Hematopoietic multipotent progenitor cell treated with erythropoietin and hydrocortisone succinate and interleukin-3 and kit ligand, for 17 days (in vitro differentiated cells): ENCODE results near the gene ZACN.
"Not testable (repeated sequence)": the region's sequence is repeated elsewhere in the genome, so short reads cannot be mapped to it uniquely, and the experiment has no call there.

Experiments
- DNase-seq: peaks from one replicate; pipeline ENCODE4 v3.0.0-alpha.2; 2015; ENCODE audit warnings: low spot score

Gene ZACN

GRCh38 chr17:76078860-76079534 is at the start of gene ZACN:
Gene ZACN, plus strand, starts transcription at chr17:76079182. Its CDS starts 83 bp downstream, at chr17:76079265.
- no peak for DNase-seq

DNA sequence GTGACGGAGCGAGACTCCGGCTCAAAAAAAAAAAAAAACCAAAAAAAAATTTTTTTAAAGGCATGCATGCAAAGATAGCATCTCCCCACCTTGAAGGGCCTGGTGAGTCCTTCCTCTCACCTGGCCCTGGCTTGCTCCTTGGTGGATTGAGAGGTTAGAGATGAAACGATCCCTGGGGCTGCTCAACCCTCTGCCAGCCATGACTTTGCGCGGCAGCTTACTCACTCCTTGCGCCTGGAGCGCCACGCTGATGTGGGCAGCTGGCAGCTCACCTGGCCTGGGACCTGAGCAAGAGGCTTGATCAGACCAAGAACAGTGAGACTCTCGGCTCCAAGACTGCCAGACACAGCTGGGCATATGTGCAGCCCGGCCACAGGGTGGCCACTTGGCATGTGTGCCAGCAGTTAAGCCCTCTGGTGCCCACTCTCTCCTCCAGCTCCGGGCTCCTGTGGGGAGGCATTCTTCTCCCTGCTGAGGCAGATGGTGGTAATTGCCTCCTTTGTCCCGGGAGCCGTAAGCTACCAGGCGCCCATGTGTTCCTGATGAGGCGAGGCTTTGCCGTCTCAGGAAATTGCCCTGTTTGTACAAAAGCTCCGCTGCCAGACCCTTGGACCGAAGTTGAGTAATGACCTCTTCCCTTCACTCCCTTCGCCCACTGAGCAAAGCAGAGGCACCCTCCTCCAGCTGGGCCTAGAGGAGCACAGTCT is 46.8 kb upstream of the ZACN start:
- no peak for DNase-seq

GRCh38 chr17:76032780-76033108 is 46.2 kb upstream of the ZACN start:
- no peak for DNase-seq

GRCh38 chr17:76033139-76033538 is 45.8 kb upstream of the ZACN start:
- no peak for DNase-seq

GRCh38 chr17:76034428-76035350 is 44.3 kb upstream of the ZACN start:
- peak; percentile 83 for DNase-seq

DNA sequence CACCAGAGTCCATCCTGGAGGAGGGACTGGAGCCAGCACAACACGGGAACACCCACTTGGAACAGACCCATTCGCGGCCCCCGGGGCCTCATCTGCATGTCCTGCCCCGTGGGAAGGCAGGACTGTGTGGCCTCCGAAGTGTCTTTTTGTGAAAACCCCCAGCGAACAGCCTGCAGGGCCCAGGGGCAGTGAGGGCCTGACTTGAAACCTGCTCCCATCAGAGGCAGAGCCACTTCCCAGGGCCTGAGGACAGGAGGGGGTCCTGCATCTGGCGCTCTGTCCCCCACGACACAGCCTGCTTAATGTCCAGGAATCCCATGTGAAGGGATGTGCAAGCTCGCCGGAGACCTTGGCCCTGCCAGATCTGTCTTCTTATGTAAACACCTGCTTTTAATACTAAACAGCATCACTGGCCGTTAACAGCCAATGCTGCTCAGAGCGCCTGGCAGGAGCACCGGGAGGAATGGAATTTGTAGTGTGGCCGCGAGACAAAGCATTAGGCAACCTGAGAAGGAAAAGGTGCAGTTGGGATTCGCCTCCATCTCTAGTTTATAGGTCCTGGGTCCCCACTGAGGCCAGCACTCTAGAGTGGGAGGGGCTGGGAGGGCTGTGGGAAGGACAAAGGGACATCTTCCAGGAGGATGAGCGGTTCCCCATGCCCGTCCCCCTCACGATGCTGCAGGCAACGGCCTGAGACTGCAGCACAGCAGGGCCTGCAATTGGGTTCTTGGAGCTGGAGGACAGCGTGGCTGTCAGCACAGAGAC is 42.3 kb upstream of the ZACN start:
- DNase-seq: no peak

DNA sequence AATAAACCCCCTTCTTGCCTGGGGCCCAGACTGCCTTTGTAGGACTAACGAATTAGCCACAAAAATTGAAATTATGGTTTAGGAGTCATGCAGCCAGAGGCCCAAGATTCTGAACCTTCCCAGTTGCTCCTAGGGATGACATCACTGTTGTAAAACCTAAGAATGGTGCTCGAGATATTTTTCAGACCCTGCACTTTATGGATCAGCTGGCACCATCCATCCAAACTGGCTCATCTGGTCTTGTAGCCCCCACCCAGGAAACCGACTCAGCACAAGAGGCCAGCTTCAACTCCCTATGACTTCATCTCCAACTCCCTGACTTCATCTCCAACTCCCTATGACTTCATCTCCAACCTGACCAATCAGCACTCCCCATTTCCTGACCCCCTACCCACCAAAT is 40.9 kb upstream of the ZACN start:
- no peak for DNase-seq

DNA sequence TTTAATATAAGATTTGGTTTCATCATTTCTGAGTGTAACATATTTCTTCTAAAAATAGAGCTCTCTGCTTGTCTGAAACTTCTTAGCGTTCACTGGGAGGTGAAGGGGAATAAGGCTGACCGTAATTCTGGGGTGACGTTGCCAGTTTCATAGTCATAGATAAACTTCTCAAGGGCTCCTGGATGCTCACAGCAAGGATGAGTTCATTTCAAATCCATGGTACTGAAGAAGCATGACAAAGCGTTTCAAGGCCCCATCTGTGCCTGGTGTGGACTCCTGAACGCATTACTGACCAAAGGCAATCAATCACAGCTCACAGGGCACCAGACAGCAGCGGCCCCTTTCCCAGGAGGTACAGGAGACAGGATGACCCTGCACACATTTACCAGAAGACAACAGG is 39.9 kb upstream of the ZACN start:
- DNase-seq: no peak

DNA sequence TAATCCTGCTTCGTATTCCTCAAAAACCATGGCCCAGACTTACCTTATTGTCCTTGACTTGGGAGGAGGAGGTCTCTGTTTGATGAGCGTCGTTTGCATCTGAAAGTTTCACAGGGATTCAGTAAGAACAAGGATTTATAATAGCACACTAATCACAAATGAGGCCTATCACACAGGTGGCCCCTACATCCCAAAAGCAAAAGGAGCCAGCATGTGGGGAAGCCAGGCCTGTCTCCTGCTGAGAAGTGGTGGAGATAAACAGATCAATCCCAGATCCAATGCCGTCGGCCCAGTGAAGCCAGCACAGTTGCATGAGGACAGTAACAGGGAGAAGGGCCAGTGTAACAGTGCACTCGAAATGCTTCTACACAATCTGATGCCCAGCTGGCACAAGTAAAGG is 38.6 kb upstream of the ZACN start:
- no peak for DNase-seq

DNA sequence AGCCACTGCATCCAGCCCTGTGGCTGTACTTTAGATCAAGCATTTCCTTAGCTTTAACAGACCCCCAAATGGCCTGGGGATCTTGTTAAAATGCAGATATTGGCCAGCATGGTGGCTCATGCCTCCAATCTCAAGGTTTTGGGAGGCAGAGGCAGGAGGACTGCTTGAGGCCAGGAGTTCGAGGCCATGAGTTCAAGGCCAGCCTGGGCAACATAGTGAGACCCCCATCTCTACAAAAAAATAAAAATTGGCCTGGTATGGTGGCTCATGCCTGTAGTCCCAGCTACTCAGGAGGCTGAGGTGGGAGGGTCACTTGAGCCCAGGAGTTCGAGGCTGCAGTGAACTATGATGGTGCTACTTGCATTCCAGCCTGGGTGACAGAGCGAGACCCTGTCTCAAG is 36.1 kb upstream of the ZACN start:
- DNase-seq: not testable (repeated sequence)

DNA sequence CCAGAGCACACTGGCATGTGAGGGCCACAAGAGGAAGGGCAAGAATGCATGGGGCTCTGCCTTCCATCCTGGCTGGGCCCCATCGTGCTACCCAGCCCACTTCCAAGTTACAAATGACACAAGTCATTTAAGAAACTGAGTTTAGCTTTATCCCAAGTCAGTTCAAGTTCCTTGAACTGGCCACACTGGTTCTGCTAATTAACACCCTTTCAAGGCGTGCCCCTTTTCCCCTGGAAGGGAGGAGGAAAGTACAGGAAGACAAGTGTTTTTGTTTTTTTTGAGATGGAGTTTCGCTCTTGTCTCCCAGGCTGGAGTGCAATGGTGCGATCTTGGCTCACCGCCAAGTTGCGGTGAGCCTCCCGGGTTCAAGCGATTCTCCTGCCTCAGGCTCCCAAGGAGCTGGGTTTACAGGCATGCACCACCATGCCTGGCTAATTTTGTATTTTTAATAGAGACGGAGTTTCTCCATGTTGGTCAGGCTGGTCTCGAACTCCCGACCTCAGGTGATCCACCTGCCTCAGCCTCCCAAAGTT is 34.4 kb upstream of the ZACN start:
- not testable (repeated sequence) for DNase-seq

DNA sequence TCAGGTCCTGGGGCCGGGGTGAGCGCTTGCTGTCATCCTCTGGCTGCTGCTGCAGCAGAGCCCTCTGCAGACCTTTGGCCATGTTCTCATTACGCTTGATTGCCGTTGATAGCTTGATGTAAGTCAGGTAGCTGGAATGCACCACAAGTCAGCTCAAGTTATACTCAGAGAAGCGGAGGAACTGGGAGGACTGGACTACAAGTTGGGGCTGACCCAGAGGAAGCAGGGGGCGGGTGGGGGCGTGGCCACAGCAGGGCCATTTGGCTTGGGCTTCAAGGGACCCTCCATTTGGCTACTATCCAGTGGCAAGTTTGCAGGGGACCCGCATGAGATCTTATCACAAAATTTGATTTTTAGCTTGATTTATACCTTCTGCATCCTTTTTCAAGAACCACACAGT is 32.9 kb upstream of the ZACN start:
- DNase-seq: no peak

- DNase-seq: no peak
These were observed 30.9 kb upstream of the ZACN start for GRCh38 chr17:76048025-76048605.

GRCh38 chr17:76048711-76049110 is 30.3 kb upstream of the ZACN start:
- DNase-seq: no peak

GRCh38 chr17:76049239-76049638 is 29.7 kb upstream of the ZACN start:
- no peak for DNase-seq

GRCh38 chr17:76049836-76050537 is 29.0 kb upstream of the ZACN start:
- DNase-seq: no peak

DNA sequence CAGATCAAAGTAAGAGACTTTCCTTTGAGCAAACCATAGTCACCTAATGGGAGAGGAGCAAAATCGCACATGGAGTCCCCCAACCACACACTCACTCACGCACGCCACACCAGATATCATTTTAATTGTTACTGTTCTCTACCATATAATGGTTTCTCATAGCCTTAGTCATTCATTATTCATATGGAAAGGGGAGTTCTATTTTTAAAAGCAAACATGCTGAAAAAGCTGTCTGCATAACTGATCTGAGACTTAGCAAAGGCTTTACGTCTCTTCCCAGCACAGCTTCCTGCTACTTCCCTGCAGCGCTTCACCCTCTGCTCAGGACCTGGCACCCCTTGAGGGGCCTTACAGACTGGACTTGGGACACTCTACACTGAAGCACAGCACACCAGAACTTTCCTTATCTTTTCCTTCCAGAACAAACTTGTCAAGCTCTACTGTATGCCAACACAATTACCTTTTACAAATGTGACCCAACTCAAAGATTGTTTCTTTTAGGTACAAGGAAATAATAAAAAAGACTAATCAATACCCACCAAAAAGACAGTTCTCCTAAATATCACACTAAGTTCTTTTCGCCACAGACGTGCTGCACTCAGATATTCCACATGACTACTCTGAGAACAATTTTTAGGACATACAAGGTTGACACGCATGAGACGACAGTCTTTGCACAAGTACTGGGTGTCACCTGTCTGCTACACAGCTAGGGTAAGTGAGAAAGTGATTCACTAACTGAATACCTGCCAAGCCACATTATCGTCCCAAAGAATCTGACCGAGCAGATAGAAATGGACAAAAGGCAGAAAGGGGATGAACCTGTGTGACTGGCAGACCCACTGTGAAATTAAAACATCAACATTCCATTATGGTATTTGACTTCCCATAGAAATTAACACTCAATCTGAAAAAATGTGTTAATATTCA is 28.2 kb upstream of the ZACN start:
- DNase-seq: no peak

GRCh38 chr17:76051561-76051960 is 27.4 kb upstream of the ZACN start:
- DNase-seq: no peak

- DNase-seq: peak; percentile 72
These were observed 25.5 kb upstream of the ZACN start for GRCh38 chr17:76053246-76054111.
